ENCODE data around the gene PTPN23. TPM values are rescaled to one million over a fixed set of nuclear protein-coding genes. Genes with fewer than 3 reads are reported as not detected.

The PTPN23 gene
- total RNA-seq, 1 experiment from 2014 or later = 15.1 TPM

DNA sequence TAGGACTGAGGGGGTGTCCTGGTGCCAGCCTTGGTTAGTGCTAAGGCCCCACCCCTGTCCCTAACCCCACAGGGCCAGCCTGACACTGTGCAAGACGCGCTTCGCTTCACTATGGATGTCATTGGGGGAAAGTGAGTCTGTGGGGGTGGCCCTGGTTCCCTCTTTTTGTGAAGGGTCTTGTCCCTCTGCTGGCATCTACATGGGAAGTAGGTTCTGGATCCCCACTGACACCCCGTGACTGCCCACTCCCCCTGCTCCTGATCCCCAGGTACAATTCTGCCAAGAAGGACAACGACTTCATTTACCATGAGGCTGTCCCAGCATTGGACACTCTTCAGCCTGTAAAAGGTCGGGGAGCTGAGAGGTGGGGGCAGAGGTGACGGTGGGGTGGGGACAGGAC is 26.4 kb downstream of the PTPN23 start:
- DNase-seq (ENCODE audit: low spot score) = no peak

DNA sequence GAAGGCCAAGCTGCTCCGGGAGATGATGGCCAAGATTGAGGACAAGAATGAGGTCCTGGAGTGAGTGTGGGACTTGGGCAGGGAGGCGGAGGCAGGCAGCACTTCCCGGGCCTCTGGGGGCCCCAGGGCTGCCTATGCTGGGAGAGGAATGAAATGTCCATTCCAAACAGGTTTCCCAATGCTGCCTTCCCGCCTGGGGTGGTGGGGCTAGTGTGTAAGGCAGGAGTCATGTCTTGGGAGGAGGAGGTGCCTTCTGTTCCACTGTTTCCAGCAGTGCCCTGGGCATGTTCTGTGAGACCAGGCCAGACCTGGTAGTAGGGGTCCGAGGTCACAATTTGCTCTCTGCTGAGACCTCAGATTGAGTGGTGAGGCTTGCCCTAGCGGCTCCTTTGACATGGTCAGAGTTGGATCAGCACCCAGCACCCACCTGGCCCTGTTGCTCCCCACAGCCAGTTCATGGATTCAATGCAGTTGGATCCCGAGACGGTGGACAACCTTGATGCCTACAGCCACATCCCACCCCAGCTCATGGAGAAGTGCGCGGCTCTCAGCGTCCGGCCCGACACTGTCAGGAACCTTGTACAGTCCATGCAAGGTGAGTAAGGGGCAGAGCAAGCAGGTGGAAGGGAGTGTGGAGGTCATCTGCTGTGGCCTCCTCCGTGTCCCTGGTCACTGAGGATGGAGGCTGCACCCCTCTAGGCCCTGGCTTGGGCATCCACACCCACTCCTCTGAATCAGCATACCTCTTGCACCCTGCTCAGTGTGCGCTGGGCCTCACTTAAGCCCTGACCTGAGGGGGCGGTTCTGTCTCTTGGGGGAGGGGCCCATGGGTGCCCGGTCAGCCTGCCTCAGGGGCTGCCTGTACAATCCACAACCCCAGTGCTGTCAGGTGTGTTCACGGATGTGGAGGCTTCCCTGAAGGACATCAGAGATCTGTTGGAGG is 27.3 kb downstream of the PTPN23 start:
- no peak for DNase-seq (ENCODE audit: low spot score)

DNA sequence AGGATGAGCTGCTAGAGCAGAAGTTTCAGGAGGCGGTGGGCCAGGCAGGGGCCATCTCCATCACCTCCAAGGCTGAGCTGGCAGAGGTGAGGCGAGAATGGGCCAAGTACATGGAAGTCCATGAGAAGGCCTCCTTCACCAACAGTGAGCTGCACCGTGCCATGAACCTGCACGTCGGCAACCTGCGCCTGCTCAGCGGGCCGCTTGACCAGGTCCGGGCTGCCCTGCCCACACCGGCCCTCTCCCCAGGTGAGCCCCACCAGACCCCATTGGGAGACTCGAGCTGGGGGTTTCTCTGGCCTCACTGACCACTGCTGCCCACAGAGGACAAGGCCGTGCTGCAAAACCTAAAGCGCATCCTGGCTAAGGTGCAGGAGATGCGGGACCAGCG is 28.0 kb downstream of the PTPN23 start:
- no peak for DNase-seq (ENCODE audit: low spot score)

DNA sequence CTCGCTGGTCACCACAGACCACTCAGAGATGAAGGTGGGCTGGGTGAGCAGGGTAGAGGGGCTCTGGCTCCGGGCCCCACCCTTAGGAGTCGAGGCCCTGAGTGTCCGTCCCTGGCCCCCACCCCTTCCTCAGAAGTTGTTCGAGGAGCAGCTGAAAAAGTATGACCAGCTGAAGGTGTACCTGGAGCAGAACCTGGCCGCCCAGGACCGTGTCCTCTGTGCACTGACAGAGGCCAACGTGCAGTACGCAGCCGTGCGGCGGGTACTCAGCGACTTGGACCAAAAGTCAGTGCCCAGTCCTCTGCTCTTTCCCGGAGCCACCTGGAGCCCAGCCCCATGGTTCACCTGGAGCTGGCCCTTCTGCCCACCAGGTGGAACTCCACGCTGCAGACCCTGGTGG is 28.5 kb downstream of the PTPN23 start:
- DNase-seq (ENCODE audit: low spot score) = no peak

DNA sequence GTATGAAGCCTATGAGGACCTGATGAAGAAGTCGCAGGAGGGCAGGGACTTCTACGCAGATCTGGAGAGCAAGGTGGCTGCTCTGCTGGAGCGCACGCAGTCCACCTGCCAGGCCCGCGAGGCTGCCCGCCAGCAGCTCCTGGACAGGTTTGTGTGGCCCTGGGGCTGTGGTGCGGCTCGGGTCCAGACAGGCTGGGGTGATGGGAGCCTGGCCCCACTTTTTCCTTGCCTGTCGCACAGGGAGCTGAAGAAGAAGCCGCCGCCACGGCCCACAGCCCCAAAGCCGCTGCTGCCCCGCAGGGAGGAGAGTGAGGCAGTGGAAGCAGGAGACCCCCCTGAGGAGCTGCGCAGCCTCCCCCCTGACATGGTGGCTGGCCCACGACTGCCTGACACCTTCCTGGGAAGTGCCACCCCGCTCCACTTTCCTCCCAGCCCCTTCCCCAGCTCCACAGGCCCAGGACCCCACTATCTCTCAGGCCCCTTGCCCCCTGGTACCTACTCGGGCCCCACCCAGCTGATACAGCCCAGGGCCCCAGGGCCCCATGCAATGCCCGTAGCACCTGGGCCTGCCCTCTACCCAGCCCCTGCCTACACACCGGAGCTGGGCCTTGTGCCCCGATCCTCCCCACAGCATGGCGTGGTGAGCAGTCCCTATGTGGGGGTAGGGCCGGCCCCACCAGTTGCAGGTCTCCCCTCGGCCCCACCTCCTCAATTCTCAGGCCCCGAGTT is 29.0 kb downstream of the PTPN23 start:
- no peak for DNase-seq (ENCODE audit: low spot score)

DNA sequence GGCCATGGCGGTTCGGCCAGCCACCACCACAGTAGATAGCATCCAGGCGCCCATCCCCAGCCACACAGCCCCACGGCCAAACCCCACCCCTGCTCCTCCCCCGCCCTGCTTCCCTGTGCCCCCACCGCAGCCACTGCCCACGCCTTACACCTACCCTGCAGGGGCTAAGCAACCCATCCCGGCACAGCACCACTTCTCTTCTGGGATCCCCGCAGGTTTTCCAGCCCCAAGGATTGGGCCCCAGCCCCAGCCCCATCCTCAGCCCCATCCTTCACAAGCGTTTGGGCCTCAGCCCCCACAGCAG is 29.5 kb downstream of the PTPN23 start:
- DNase-seq (ENCODE audit: low spot score) = no peak

DNA sequence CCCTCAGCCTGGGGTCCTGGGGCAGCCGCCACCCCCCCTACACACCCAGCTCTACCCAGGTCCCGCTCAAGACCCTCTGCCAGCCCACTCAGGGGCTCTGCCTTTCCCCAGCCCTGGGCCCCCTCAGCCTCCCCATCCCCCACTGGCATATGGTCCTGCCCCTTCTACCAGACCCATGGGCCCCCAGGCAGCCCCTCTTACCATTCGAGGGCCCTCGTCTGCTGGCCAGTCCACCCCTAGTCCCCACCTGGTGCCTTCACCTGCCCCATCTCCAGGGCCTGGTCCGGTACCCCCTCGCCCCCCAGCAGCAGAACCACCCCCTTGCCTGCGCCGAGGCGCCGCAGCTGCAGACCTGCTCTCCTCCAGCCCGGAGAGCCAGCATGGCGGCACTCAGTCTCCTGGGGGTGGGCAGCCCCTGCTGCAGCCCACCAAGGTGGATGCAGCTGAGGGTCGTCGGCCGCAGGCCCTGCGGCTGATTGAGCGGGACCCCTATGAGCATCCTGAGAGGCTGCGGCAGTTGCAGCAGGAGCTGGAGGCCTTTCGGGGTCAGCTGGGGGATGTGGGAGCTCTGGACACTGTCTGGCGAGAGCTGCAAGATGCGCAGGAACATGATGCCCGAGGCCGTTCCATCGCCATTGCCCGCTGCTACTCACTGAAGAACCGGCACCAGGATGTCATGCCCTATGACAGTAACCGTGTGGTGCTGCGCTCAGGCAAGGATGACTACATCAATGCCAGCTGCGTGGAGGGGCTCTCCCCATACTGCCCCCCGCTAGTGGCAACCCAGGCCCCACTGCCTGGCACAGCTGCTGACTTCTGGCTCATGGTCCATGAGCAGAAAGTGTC is 30.2 kb downstream of the PTPN23 start:
- no peak for DNase-seq (ENCODE audit: low spot score)

DNA sequence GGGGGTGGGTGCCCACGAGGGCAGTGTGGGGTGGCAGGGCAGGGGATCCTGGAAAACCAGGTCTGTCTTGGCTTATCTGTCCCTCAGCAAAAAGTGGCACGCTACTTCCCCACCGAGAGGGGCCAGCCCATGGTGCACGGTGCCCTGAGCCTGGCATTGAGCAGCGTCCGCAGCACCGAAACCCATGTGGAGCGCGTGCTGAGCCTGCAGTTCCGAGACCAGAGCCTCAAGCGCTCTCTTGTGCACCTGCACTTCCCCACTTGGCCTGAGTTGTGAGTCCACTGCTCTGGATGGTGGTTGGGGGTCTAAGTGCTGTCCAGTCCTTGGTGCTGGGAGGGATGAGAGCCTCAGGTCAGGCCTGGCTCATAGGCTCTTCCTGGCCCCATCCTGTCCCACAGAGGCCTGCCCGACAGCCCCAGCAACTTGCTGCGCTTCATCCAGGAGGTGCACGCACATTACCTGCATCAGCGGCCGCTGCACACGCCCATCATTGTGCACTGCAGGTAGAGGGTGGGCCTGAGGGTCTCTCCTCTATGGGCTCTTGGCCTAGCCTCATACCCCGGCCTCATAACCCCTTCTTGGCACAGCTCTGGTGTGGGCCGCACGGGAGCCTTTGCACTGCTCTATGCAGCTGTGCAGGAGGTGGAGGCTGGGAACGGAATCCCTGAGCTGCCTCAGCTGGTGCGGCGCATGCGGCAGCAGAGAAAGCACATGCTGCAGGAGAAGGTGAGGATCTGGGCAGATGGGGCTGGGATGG is 31.1 kb downstream of the PTPN23 start:
- no peak for DNase-seq (ENCODE audit: low spot score)

DNA sequence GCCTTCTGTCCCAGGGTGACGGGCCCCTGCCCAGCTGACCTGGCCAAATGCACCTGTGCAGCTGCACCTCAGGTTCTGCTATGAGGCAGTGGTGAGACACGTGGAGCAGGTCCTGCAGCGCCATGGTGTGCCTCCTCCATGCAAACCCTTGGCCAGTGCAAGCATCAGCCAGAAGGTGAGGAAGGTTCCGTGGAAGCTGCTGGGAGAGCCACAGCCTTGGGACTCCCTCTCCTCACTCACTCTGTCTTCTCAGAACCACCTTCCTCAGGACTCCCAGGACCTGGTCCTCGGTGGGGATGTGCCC is 31.6 kb downstream of the PTPN23 start:
- DNase-seq (ENCODE audit: low spot score) = no peak

DNA sequence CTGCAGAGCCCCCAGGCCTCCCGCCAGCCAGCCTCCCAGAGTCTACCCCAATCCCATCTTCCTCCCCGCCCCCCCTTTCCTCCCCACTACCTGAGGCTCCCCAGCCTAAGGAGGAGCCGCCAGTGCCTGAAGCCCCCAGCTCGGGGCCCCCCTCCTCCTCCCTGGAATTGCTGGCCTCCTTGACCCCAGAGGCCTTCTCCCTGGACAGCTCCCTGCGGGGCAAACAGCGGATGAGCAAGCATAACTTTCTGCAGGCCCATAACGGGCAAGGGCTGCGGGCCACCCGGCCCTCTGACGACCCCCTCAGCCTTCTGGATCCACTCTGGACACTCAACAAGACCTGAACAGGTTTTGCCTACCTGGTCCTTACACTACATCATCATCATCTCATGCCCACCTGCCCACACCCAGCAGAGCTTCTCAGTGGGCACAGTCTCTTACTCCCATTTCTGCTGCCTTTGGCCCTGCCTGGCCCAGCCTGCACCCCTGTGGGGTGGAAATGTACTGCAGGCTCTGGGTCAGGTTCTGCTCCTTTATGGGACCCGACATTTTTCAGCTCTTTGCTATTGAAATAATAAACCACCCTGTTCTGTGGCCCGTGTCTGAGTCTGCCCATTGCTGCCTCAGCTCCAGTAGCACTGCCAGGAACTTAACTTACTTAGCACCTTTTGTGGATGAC is 32.2 kb downstream of the PTPN23 start:
- DNase-seq (ENCODE audit: low spot score) = no peak

DNA sequence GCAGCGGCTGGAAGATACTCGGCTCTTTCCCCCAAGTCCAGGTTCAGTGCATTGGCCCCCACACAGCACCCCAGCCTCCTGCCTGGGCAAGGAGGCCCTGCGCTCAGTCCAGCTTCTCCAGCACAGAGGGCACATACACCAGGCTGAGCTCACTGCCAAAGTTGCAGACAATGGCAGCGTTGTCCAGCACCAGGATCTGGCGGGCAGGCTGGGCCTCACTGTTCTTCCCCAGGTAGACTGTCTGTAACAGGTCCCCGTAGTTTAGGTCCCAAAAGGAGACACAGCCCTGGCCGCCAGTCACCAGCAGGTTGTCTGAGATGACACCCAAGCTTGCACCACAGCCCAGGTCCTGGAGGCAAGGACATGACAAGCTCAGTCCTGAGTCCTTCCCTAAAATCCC is 32.9 kb downstream of the PTPN23 start:
- no peak for DNase-seq (ENCODE audit: low spot score)

DNA sequence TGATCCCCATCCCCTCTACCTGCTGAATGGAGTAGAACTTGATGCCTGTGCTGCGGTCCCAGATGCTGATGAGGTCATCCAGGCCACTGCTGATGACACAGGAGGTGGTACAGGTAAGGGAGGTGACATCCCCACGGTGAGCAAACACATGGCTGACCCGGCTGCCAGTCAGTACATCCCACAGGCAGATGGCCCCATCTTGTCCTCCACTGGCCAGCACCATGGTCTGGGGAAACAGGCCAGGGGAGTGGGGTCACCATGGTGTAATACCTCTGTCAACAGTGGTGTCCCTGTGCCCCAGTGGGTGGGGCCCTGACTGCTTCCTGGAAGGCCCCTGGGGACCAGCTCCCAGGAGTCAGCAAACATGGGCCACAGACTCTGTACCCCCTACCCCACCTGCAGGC is 33.3 kb downstream of the PTPN23 start:
- no peak for DNase-seq (ENCODE audit: low spot score)

DNA sequence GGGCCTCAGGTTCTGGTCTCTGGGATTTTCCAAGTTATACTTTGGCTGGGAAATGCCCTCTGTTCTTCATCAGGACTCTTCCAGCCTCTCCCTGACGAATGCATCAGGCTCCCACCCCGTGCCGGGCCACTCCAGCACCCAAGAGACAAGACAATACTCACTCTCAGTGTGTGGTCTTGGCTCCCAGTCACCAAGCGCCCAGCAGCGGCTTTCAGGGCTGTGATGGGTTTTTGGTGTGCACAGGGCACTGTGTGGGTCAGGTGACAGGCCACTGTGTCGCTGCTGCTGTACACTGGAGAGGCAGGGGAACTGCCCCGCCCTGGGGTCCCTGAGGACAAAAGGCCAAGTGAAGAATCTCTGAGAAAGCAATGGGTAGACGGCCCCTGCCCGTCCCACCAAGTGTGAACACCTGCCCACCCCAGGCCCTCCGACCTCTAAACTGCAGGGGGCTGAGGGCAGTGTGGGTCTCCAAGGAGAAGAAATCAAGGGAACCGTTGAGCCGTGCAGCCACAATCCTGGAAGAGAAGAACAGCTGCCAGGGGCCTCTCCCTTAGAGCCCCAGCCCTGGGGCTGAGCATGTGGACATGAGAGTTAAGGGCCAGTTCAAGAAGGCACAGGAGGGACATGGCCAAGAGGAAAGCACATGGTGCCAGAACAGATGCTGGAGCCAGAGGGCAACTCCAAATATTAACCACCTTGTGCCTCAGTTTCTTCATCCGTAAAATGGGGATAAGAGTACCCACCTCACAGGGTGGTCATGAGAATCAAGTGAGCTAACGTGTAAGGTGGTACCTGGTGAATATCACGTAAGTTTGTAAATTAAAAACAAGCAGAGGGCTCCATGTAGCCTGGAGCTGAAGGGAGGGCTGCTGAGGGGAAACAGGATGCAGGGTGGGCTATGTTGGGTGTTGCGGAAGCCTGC is 34.1 kb downstream of the PTPN23 start:
- no peak for DNase-seq (ENCODE audit: low spot score)

DNA sequence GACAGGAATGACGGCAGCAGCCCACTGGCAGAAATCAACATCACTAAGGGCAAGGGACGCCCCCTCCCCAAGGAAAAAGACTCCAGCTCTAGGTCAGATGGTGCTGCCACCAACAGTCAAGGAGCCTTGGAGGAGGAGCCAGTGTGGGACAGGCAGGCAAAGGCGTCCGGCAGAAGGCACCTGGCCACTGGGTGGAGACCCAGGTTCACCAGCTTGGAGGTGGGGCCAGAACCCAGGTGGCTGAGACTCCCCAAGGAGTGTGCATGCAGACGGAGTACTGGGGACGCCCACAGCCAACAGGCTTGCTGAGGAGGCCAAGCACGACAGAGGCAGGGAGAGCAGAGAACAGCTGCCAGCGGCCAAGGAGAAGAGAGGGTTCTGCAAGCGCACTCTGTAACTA is 35.2 kb downstream of the PTPN23 start:
- DNase-seq (ENCODE audit: low spot score) = no peak

DNA sequence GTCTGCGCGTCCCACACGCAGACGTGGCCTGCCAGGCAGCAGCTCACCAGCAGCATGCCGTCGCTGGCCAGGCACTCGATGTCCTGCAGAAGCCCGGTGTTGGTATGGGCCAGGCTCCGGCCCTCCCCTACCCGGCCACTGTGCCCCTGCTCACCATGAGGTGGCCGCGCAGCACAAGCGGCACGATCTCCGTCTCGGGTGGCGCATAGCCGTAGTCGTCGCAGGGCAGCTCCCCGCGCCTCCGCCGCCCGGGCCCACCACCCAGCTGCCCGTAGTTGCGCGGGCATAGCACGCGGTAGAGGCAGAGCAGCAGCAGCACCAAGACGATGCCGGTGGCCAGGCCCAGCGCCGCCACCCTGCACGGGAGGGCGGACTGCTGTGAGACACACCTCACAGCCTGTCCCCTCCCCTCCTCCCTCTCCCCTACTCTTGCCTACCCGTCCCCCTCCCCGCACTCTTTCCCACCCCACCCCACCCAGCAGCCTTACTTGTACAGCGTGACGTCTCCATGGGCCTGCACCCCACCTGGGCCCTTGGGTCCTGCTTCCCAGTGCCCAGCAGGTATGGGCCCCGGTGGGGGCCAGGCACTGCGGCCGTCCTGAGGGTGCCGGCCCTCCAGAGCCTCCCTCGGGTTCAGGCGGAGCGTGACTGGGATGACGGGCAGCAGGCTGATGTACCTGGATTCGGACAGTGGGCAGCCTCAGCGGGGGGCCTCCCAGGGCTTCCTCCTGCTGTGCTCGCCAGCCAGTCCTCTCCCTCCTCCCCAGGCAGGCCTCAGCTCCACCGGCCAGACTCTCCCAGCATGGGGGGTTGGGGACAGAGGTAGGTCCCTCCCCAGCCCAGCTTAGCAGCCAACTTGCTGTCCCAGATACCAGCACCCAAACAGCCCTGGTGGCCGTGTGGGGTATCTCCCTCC is 37.6 kb downstream of the PTPN23 start:
- no peak for DNase-seq (ENCODE audit: low spot score)

DNA sequence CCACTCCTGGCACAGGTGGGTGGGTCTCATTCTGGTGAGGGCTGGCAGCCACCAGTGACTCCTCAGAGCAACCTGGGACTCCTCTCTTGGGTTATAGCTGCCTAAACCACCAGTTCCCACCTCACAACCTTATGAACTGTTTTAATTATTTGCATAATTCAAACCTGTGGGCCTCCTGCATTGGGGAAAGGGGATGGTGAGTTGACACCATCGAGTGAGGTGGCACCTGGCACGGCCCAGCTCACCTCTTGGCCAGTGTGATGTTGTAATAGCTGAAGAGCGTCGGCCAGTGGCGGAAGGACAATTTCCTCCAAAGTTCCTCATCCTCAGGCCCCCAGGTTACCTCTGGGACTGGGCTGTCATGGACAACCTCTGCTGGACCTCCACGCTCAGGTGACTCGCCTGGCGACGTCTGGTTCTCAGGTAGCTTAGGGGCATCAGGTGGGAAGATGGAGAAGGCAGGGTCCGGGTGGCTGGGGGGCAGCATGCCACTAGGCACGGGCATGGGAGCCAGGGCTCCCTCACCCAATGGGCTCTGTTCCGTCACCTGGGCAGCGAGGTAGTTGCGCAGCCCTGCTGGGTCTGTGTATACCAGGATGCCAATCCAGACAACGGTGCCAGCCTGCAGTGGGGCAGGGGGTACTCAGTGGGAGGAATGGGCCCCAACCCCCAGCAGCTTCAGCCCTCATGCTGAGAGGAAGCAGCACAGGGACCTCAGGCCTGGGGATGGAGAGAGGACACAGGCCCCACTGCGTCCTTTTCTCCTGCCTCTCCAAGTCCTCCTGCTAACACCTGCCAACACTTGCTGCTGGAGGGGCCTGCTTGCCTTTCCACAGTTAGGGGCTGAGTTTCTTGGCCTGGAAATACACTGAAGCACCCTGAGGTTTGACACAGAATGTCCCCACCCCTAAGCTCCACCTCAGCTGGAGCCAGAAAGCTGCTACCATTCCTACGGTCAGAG is 38.5 kb downstream of the PTPN23 start:
- no peak for DNase-seq (ENCODE audit: low spot score)

DNA sequence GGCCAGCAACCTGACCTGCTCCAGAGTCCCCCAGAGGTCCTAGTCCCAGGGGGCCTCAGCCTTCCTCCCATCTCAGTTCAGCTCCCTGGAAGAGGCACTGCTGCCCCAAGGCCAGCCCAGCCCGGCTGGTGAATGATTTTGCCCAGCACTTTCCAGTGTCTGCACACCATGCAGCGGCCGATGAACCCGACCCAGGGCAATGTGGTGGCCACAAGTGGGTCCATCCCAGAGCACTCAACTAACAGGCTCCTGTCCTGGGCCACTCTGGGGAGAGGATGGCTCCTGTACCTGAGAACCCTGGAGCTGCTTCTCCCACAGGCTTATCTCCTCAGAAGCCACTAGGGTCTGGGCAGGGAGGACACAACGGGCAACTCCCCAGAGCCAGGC is 39.2 kb downstream of the PTPN23 start:
- no peak for DNase-seq (ENCODE audit: low spot score)

Data from A172 (cell line).